ENCODE measurements around the gene DIPK1A.

The DIPK1A gene

DNA sequence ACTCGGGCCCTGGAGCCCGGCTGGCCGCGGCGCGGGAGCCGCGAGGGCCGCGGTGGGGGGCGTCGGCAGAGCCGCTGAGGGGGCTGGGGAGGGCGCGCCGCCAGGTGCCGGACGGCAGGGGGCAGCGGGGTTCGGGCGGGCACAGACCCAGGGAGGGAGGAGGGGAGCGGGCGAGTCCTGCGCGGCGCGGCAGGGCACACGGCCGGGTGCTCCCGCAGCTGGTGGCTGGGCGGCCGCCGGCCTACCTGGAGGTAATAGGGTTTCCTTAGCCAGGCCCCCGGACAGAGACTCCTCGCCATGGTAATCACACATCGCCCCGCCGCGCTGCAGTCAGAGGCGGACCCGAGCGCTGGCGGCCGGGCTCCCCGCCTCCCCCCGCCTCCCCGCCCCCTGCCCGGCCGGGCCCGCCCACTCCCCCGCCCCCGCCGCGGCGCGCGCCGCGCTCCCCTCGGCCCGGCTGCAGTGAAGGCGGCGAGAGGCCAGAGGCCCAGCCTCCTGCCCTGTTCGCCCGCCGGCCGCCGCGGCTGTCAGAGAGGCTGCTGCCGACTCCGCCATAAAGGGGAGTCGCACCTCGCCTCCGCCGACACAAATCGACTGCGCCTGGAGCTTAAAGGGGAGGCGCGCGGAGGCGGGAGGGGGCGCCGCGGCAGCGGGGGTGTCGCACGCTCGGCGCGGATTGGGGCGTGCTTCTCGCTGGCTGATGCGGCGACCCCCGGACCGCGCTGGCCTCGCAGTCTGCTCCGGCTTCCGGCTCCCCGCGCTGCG lies at the start of gene DIPK1A:
TSS of gene DIPK1A (minus strand) at position 332 of the 765 bp plus-strand sequence. CDS start at position 299, 33 bp downstream.
- peak; percentile 73 for DNase-seq

DNA sequence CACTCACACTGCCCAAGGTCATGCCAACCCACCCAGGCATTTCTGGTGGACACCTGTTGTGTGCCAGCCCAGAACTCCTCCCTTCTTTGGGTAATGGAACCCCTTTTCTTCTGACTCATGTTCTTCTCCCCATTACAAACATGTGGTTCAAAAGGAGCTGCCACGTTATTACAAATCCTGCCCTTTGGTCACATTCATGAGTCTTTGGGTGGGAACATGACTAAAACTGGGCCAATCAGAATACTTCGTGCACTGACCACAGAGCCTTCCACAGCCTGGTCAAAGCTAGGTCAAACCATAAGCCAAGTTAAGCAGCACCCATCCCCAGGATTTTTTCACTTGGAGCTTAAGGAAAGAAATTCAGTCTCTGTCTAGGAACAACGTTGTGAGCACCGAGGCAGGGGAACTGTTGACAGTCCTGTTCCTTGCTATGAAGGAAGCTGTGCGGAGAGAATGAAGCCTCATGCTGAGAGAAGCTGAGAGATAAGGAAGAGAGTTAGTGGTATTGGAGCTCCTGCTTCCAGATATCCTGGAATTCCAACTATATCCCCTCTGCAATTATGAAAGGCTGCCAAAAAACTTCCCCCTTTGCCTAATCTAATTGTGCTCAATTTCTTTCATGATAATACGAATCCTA lies 46.8 kb upstream of the DIPK1A start:
- no peak for DNase-seq

DNA sequence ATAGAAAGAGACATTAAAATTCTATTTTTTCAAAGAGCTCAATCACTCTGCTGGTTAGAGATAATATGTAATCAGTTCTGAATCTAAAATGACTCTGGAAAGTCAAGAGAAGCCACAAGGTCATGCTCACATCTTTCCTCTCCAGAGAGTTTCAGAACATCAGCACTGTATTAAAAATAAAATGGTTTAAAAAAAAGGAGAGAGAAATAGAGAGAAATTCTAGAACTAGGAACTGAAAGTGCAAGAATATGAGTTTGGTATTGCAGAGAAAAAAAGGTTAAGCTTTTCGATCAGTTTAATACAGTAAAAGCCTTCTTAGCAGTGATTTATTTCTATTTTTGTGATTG lies 44.0 kb upstream of the DIPK1A start:
- no peak for DNase-seq

DNA sequence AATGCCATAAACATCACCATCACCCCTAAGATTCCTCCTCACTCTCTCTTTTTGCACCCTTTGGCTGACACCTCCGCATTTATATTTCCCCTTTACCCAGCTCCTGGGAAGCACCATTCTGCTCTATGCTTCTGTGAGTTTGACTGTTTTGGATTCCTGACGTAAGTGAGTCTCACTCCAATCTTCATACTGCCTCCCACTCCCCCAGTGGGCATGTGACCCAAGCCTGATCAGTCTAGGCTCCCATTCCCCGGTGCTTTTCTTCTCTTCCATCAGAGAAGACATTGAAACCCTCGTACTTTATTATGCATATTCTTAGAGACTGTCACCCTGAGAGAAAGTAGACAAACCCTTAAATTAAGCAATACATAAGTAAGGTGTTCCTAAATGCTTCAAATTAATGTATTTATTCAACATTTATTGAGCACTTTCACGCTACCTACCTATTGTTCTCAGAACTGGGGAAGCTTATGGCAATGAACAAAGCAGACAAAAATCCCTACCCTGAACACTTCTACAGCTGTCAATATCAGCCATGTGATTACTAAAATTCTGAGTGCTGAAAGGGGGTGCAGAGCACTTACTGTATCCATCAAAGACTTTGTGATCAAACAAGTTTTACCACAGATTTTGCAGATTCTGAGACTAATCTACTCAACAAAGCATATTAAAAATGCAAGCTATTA lies 43.4 kb upstream of the DIPK1A start:
- DNase-seq, result no peak

DNA sequence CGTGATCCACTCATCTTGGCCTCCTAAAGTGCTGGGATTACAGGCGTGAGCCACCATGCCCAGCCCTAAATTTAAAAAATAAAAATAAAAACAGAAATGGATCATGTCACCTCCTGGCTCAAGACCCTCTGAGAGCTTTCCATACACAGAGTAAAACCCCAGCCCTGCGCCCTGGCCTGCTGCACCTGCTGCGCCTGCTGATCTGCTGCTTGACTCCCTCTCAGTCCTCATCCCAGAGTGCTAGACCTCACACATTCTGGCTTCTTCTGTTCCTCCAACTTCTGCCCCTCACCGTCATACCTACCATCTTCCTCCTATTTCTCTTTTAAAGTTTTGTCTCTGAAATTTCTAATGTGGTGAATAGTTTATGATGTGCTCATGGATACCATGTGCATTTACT lies 42.7 kb upstream of the DIPK1A start:
- DNase-seq, result no peak

DNA sequence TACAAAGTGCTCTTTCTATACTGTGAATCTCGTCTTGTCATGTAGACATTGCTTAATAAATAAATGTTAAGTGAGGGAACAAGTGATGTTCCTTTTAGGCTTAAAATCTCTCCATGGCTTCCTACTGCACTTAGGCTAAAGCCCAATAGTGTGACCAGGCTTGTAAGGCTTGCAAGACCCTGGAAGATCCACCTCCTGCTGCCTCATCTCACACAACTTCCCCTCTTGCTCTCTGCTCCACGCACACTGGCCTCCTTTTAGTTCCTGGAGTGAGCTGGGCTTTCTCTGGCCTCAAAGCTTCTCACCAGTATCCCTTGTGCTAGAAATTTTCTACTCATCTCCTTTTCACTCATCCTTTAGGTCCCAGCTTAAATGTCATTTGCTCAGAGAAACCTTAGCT lies 41.5 kb upstream of the DIPK1A start:
- no peak for DNase-seq

DNA sequence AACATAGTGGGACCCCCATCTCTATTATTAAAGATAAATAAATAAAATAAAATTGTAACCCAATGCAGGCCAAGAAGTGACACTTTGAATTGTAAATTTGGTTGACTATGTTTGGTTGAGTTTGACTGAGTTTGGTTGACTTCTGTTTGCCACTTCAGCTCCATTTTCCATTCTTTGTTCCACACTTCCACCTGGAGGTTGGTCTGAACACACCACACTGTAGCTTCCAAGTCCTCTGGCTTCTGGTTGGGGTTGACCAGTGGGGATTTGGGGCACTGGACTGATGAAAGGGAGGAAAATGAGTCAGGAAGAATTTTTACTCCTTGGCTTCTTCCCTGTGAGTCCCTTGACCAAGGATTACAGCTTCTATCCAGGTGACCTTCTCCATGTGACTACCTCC lies 40.6 kb upstream of the DIPK1A start:
- DNase-seq, result no peak

DNA sequence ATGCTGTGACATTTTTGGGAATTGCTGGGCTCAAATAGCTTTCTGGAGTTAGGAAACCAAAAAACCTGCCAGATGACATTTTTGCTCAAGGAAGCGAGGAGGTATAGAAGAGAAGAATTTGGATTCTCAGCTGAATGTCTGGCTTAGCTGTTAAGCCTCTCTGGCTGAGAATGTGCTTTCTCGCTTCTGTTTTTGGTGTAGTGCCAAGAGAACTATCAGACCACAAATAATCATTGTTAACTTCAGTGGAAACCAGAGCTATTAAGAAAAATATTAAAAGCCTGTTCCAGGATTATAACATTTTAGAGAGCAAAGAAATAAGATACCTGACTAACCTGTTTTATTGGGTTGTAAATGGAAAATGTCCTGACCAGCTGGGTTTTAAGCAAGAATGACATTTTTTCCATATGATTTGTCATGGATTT lies 39.5 kb upstream of the DIPK1A start:
- no peak for DNase-seq

DNA sequence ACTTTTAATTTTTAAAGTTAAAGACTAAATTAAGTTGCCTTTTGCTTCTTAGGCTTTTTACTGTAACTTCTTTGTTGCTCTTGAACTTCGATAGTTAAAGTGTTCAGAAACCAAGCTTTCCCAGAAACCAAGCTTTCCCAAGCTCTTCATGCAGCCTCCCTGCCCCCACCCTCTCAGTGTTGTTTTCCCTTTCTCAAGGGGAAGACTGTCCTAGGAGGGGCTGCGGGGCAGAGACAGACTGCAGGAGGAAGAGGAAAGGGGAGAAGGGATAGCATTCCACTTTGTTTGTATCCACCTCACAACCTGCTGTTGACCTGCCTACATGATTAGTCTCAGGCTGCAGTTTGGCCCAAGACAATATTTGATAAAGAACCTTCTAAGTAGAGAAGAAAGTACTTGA lies 39.0 kb upstream of the DIPK1A start:
- DNase-seq, result no peak

DNA sequence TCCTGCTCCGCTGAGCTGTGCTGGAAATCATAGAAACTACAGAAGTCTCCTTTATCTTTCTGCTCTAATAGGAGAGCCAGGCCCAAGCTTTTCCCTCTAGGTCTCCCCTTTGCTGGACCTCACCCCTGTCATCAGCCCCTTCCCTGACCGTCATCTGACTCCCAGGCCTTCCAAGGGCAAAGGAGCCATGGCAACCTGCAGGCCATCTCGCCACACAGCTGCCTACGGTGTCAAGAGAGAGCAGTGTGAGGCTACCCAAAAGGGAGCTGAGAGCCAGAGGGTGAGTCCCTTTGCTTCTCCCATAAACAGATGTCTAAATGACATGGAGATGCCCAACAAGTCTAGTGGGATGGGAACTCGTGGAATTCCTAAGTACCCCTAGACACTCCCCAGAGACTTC lies 37.6 kb upstream of the DIPK1A start:
- DNase-seq, result no peak

DNA sequence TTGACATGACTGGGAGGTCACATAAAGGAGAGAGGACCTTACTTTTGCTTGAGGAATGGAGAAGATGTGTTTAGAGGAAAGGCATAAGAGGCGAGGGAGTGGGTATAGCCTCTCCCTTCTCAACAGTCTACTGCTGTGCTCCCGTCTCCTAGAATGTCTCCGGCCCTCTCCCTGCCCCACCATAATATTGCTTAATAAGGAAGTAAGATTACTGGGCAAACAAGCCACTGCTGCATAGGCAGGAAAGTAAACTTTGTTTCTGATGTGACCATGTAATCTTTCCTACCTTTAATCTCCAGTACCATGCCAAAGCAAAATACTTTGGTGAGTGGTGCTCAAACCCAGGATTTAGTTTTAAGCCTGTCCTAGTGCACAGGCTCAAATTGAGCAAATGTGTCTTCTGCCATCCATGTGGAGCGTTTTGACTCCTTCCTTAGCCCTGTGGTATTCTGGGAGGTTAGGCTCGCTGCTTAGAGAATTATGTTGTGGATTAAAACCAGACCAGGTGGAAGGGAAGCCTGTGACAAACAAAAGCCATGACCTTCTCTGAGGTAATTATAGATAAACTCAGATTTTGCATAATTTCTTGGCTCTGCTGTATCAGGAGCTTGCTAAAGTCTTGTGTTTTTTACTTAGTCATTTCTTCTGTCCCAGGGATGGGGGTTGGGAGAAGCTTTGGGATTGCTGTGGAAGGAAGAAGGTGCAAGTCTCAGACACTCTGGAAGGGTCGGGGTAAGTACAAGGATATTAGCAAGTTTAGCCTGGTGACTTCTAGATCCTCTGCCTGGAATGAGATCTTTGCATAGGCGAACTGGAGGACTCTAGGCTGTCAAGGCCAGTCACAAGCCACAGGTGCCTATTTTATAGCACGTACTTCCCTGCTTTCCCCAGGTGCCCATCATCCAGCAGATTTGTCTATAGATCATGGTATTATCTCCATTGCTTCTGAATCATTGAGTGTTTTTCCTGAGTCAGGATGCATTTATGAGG lies 34.5 kb upstream of the DIPK1A start:
- DNase-seq, result no peak

DNA sequence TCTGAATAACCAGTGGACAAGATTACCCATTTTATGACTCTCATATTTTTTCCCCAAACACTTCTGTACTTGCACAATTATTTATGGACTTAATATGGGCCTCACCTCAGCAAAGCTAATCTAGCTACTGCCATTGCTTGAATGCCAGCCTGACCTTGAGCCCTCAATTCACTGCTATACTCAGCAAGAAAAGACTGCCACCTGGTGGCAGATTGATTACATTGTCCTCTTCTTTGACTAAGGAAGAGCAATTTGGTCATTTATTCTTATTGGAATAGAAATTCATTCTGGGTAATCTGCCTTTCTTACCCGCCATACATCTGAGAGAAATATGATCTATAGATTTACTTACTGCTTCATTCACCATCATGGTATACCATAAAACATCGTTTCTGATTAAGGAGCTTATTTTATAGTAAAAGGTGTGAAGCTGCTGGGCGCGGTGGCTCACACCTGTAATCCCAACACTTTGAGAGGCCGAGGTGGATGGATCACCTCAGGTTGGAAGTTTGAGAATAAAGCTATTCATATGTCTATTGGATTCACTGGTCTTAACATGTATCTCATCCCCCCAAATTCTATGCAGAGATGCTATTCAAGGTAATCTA lies 32.9 kb upstream of the DIPK1A start:
- DNase-seq, result peak; percentile 84

DNA sequence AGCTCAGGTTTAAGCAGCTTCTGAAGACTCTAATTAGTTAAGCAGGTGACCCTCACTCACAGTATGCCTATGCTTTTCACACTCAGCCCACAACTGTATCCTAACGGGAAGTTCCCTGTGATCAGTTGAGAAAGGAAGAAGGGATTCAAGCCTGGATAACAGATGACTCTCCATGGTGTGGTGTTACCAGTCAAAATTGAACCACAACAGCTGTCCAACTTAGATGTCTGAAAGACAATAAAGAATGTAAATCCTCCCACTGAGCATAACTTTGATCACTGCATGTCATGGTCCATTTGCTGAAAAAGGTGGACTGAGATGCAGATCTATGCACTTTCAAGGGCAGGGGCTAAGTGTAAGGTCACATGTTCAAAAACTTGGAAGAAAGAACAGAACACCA lies 32.3 kb upstream of the DIPK1A start:
- no peak for DNase-seq

DNA sequence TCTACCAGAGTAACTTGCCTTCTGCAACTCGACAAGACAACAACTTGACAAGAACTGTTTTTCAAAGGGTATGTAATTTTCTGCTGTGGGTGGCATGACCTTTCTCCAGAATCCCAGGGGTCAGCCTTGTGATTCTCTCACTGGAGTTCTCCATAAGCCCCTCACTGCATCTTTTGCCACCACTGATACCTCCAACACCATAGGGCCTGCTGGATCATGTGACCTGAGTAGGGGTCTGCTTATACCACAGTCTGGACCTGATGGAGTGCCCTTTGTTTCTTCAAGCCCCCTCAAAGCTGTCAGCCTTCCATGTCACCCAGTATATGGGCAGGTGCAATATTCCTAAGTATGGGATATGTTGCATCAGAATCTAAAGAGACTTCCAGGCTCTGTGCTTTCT lies 31.6 kb upstream of the DIPK1A start:
- DNase-seq, result no peak

DNA sequence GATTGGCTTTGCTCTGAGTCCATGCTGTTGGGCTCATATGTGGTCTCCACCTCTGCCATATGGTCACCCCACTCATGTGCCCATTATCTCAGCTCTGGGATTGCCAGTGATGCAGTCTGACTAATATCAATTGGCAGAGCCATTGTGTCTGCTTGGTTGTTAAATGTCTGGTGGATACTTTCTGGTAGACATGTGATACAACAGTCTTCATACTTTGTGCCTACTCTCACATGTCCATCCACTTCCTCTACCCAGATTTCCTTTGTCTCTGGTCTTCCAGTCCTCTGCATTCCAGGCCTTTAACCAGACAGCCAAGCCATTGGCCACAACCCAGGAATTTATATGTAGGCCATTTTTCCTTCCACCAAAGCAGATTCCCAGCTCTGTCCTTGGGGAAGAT lies 30.8 kb upstream of the DIPK1A start:
- no peak for DNase-seq

DNA sequence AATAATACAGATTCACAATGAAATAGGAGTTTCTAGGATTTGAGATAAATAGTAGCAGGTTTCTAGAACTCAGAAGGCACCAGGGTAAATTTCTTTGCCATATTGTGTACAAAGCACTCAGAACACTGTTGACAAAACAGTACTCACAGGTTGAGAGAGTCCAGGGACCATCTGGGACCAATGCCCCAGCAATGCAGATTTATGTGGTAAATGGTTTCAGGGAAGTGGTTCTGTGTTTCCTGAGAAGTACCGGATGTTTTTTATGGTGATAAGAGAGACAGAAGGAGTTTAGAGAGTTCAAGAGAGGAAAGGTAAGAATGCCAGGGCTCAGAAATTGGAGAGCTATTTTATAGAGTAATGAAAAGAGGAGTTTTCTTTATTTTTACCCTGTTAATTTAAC lies 29.6 kb upstream of the DIPK1A start:
- no peak for DNase-seq

DNA sequence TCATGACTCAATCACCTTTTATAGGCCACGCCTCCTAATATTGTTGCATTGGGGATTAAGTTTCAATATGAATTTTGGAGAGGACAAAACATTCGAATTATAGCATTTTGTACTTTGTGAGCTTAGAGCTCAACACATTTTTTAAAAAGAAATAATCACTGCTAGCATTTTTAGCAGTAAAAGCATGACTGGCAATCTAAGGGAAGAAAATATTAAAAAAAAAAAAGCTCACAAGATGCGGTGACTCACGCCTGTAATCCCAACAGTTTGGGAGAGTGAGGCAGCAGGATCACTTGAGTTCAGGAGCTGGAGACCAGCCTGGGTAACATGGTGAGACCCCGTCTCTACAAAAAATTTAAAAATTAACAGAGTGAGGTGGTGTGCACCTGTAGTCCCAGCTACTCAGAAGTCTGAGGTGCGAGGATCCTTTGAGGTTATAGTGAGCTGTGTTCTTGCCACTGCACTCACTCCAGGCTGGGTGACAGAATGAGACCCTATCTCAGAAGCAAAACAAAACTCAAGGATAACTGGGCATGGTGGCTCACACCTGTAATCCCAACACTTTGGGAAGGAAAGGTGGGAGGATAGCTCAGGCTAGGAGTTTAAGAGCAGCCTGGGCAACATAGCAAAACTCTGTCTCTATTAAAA lies 28.8 kb upstream of the DIPK1A start:
- DNase-seq, result no peak

DNA sequence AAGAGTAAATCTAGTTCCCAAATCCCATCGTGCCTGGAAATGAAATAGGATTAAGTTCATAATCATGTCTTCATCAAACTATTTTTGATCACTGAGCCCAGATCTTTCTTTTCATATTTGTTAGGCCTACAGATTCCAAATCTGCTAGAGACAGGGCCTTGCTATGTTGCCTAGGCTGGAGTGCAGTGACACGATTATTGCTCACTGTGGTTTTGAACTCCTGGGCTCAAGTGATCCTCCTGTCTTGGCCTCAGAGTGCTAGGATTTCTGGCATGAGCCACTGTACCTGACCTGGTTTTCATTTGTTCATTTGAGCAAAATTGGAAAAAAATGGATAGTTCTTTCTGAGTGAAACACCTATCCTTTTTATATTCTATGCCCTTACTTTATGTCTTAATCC lies 28.0 kb upstream of the DIPK1A start:
- no peak for DNase-seq

DNA sequence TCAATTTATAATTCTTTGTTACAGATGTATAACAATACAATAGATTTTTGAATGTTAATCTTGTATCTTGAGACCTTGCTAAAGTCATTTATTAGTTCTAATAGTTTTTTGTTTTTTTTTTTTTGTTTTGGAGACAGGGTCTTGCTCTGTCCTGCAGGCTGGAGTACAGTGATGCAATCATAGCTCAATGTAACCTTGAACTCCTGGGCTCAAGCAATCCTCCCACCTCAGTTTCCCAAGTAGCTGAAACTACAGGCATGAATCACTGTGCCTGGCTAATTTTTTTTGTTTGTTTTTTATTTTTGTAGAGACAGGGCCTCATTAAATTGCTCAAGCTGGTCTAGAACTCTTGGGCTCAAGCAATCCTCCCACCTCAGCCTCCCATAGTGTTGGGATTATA lies 26.2 kb upstream of the DIPK1A start:
- no peak for DNase-seq

DNA sequence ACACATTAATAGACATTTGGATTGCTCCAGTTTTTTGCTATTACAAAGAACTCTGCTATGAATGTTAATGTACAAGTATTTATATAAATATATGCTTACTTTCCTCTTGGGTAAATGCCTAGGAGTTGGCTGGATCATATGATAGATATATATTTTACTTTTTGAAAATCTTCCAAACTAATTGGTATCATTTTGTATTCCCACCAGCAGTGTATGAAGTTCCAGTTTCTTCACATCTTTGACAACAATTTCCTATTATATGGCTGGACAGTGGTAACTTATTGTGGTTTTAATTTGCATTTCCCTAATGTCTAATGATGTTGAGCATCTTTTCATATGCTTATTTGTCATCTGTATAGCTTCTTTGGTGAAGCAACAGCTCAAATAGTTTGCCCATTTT lies 23.8 kb upstream of the DIPK1A start:
- no peak for DNase-seq

DNA sequence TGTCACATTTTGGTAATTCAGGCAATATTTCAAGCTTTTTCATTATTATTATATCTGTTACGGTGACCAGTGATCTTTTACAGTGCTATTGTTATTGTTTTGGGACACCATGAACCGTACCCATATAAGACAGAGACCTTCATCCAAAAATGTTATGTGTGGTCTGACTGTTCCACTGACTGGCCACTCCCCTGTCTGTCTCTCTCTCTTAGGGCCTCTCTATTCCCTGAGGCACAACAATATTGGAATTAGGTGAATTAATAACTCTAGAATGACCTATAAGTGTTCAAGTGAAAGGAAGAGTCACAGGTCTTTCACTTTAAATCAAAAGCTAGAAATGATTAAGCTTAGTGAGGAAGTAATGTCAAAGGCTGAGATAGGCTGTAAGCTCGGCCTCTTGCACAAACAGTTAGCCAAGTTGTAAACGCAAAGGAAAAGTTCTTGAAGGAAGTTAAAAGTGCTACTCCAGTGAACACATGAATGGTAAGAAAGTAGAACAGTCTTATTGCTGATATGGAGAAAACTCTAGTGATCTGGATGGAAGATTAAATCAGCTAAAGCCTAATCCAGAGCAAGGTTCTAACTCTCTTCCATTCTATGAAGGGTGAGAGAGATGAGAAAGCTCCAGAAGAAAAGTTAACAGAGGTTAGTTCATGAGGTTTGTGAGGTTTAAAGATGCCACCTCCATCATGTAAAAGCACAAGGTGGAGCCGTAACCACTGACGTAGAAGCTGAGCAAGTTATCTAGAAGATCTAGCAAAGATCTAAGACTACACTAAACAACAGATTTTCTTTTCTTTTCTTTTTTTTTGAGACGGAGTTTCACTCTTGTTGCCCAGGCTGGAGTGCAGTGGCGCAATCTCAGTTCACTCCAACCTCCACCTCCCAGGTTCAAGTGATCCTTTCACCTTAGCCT lies 19.7 kb upstream of the DIPK1A start:
- DNase-seq, result no peak

All from NCI-H2227 treated with DMSO at 0.1 percent for 48 hours (cell line).